Measurements from ENCODE around the gene DHRS7B. TPM values are rescaled to one million over a fixed set of nuclear protein-coding genes. Genes with fewer than 3 reads are reported as not detected.

Gene DHRS7B
- total RNA-seq, 1 experiment from 2014 or later: 30.0 TPM

DNA sequence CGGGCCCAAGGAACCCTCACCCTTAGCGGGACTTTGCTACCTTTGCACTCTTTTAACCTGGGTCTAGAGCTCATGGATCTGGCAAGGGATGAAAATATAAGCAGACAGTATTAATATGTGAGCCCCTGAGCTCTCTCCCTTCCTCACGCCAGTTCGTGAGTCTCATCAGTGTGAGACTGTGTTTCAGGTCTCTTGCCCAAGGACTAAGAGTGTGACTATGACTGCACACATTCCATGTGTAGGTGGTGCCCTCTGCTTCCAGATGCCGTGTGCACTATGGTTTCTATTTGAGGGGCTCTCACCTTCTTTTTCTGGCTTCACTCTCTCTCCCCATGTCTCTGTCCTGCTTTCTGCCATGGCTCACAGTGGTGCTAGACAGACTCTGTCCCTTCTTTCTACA is 40.5 kb downstream of the DHRS7B start:
- Histone ChIP-seq H3K4me1 (peaks cover 1% of the 10 kb centered on the region; the same call in 1 of the 2 replicates), H3K9me3 (no peaks in the 10 kb centered on the region), H3K36me3 (ENCODE audit: control insufficient read depth, insufficient read depth, low read length) (no peaks in the 10 kb centered on the region; the same call in 1 of the 2 replicates), H3K4me3 (ENCODE audit: low read depth, low read length) (no peak overlapping the region), H3K27me3 (replicated peaks; ENCODE audit: control insufficient read depth, insufficient read depth, low read length) (no peaks in the 10 kb centered on the region)
- no peaks in the 10 kb centered on the region for H3K9me3 Mint-ChIP-seq (ENCODE audit: unreplicated experiment)
- H3K4me1 Mint-ChIP-seq (ENCODE audit: low read depth, unreplicated experiment): peaks cover 4% of the 10 kb centered on the region
- ChIA-PET POLR2A (no interaction called here), CTCF (no interaction called here)
- H3K27me3 Mint-ChIP-seq (ENCODE audit: insufficient read depth, unreplicated experiment): no peaks in the 10 kb centered on the region
- no peak for DNase-seq
- no TSS peak for BruUV-seq (replicated peaks)
- TF ChIP-seq, protein P1, sequence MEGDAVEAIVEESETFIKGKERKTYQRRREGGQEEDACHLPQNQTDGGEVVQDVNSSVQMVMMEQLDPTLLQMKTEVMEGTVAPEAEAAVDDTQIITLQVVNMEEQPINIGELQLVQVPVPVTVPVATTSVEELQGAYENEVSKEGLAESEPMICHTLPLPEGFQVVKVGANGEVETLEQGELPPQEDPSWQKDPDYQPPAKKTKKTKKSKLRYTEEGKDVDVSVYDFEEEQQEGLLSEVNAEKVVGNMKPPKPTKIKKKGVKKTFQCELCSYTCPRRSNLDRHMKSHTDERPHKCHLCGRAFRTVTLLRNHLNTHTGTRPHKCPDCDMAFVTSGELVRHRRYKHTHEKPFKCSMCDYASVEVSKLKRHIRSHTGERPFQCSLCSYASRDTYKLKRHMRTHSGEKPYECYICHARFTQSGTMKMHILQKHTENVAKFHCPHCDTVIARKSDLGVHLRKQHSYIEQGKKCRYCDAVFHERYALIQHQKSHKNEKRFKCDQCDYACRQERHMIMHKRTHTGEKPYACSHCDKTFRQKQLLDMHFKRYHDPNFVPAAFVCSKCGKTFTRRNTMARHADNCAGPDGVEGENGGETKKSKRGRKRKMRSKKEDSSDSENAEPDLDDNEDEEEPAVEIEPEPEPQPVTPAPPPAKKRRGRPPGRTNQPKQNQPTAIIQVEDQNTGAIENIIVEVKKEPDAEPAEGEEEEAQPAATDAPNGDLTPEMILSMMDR (IDR thresholded peaks at IDR 0.05; ENCODE audit: insufficient read depth in 1 of 2, low read depth in 1 of 2, low read length in 1 of 2, severe bottlenecking in 1 of 2, unreplicated experiment in 1 of 2): no peak
- H3K27ac Mint-ChIP-seq (ENCODE audit: unreplicated experiment): no peak overlapping the region
- no peak overlapping the region for H3K4me3 Mint-ChIP-seq (ENCODE audit: unreplicated experiment)
- H3K36me3 Mint-ChIP-seq (ENCODE audit: insufficient read depth, unreplicated experiment): no peaks in the 10 kb centered on the region
- intact Hi-C loops (cut with micrococcal nuclease; ENCODE audit: unreplicated experiment): no loop called here

DNA sequence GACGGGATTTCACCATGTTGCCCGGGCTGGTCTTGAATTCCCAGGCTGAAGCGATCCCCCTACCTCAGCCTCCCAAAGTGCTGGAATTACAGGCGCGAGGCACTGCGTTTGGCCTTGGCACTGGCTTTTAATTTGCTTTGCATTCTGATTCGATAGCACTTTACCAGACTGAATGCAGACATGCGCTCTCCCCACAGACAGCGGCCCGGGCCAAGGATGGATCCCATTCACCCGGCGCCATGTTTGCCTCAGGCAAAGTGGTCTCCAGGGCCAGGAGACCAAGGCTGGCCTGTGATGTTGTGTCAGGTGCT is 41.7 kb downstream of the DHRS7B start:
- Mint-ChIP-seq H3K36me3 (ENCODE audit: insufficient read depth, unreplicated experiment) (peaks cover 5% of the 10 kb centered on the region), H3K27ac (ENCODE audit: unreplicated experiment) (no peak overlapping the region), H3K27me3 (ENCODE audit: insufficient read depth, unreplicated experiment) (no peaks in the 10 kb centered on the region), H3K4me3 (ENCODE audit: unreplicated experiment) (no peak overlapping the region), H3K9me3 (ENCODE audit: unreplicated experiment) (no peaks in the 10 kb centered on the region), H3K4me1 (ENCODE audit: low read depth, unreplicated experiment) (no peaks in the 10 kb centered on the region)
- Histone ChIP-seq H3K4me1 (no peaks in the 10 kb centered on the region), H3K4me3 (ENCODE audit: low read depth, low read length) (no peak overlapping the region), H3K9me3 (no peaks in the 10 kb centered on the region), H3K36me3 (ENCODE audit: control insufficient read depth, insufficient read depth, low read length) (no peaks in the 10 kb centered on the region; the same call in 1 of the 2 replicates), H3K27me3 (replicated peaks; ENCODE audit: control insufficient read depth, insufficient read depth, low read length) (no peaks in the 10 kb centered on the region)
- no TSS peak for BruUV-seq (replicated peaks)
- intact Hi-C loops (cut with micrococcal nuclease; ENCODE audit: unreplicated experiment): no loop called here
- TF ChIP-seq, protein P1 (IDR thresholded peaks at IDR 0.05; ENCODE audit: insufficient read depth in 1 of 2, low read depth in 1 of 2, low read length in 1 of 2, severe bottlenecking in 1 of 2, unreplicated experiment in 1 of 2): no peak
- no peak for DNase-seq
- CTCF ChIA-PET: no interaction called here
- POLR2A ChIA-PET: no interaction called here

DNA sequence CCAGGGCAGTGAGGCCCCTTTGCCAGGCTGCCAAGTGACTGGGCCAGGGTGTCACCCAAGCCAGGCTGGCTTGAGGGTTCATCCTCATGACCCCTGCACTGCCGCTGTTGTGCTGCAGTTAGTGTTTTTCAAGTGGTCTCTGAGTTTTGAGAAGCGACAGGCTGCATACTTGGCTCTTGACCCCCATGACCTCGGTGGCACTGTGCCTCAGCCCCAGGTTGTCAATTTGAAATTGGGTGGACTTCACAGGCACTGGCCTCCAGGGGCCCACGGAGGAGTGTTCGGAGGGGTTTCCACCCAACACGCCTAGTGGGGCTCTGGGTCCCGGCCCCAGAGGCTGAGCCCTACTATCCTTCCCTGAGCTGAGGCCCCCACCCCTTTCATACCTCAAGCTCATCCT is 42.7 kb downstream of the DHRS7B start:
- H3K27me3 Mint-ChIP-seq (ENCODE audit: insufficient read depth, unreplicated experiment): no peaks in the 10 kb centered on the region
- BruUV-seq (replicated peaks): no TSS peak
- ChIA-PET POLR2A (no interaction called here), CTCF (no interaction called here)
- H3K36me3 ChIP-seq (ENCODE audit: control insufficient read depth, insufficient read depth, low read length): no peaks in the 10 kb centered on the region; the same call in 1 of the 2 replicates
- no peak overlapping the region for H3K4me3 ChIP-seq (ENCODE audit: low read depth, low read length)
- intact Hi-C loops (cut with micrococcal nuclease; ENCODE audit: unreplicated experiment): no loop called here
- H3K9me3 Mint-ChIP-seq (ENCODE audit: unreplicated experiment): no peaks in the 10 kb centered on the region
- H3K4me1 Mint-ChIP-seq (ENCODE audit: low read depth, unreplicated experiment): no peaks in the 10 kb centered on the region
- peaks cover 5% of the 10 kb centered on the region for H3K36me3 Mint-ChIP-seq (ENCODE audit: insufficient read depth, unreplicated experiment)
- no peak overlapping the region for H3K4me3 Mint-ChIP-seq (ENCODE audit: unreplicated experiment)
- TF ChIP-seq, protein P1 (IDR thresholded peaks at IDR 0.05; ENCODE audit: insufficient read depth in 1 of 2, low read depth in 1 of 2, low read length in 1 of 2, severe bottlenecking in 1 of 2, unreplicated experiment in 1 of 2): no peak
- no peaks in the 10 kb centered on the region for H3K9me3 ChIP-seq
- DNase-seq: no peak
- no peaks in the 10 kb centered on the region for H3K4me1 ChIP-seq
- H3K27me3 ChIP-seq (replicated peaks; ENCODE audit: control insufficient read depth, insufficient read depth, low read length): no peaks in the 10 kb centered on the region
- H3K27ac Mint-ChIP-seq (ENCODE audit: unreplicated experiment): no peak overlapping the region
